K562 (cell line): ENCODE data around the gene ANXA1. TPM values are rescaled to one million over a fixed set of nuclear protein-coding genes. Genes with fewer than 3 reads are reported as not detected.
A peak's percentile ranks its signal among the peaks of the same experiment; 100 is the strongest.

ENCODE experiments used
- ATAC-seq: fragments of 200-7000 bp; cut with Tn5 transposase; 3 replicates; pipeline ENCODE4 v1.9.1; 2020; ENCODE audit warnings: moderate library complexity
- BruUV-seq: library from RNA; stranded (reverse); fragments of 400-500 nt; replicated peaks from 2 replicates; lab custom pipeline; 2021; lab: Mats Ljungman, UMichigan
- CTCF ChIA-PET: fragments of 300-600 bp; formaldehyde crosslinking; extraction: SDS; loops from one replicate; lab custom pipeline; 2021; ENCODE audit warnings: low intra/inter-chr PET ratio; lab: Yijun Ruan, JAX
- POLR2A ChIA-PET: fragments of 300-600, 350-650 bp; sonication (Branson Sonifier 250); formaldehyde crosslinking; extraction: SDS; loops from one replicate; lab custom pipeline; 2021; ENCODE audit warnings: antibody characterized with exemption, inconsistent platforms; lab: Yijun Ruan, JAX
- DNase-seq, 4 experiments: peaks; one replicate each; pipeline versions ENCODE4 v3.0.0 to v3.0.0-alpha.2; 2011 to 2018; ENCODE audit warnings: low spot score in 3 of 4, mixed read lengths in 3 of 4; ENCODE audit errors: extremely low read depth in 1 of 4
- FAIRE-seq: peaks from 2 replicates; lab custom pipeline; 2011; peaks lifted over from hg19 to GRCh38; lab: Jason Lieb, UNC
- H2AFZ ChIP-seq: 2 replicates; pipeline ENCODE4 v1.6.0; 2011; ENCODE audit warnings: low read depth, low read length, control low read depth, inconsistent platforms
- H3K27ac ChIP-seq: fragments of 200-600 bp; 3 replicates; pipeline ENCODE4 v1.8.0; 2011; ENCODE audit warnings: low read depth, mild to moderate bottlenecking, control low read depth, inconsistent platforms, low read length, moderate library complexity, mixed read lengths; ENCODE audit errors: extremely low read depth
- H3K27me3 ChIP-seq, 2 experiments: fragments of 300-600 bp in 1 of 2; 2 replicates in 1 of 2; 3 replicates in 1 of 2; pipeline versions ENCODE4 v1.6.0 to v1.8.0; 2011; ENCODE audit warnings: inconsistent platforms in 2 of 2, low read length in 2 of 2, mild to moderate bottlenecking in 1 of 2, mixed read lengths in 1 of 2, moderate library complexity in 1 of 2; ENCODE audit not compliant: control insufficient read depth in 2 of 2, insufficient read depth in 2 of 2
- H3K36me3 ChIP-seq: fragments of 300-600 bp; 3 replicates; pipeline ENCODE4 v1.8.0; 2011; ENCODE audit warnings: mild to moderate bottlenecking, low read length, inconsistent platforms; ENCODE audit not compliant: control insufficient read depth, insufficient read depth
- H3K4me1 ChIP-seq, 2 experiments: fragments of 200-600 bp in 1 of 2; replicated peaks in 1 of 2; 2 replicates in 1 of 2; 3 replicates in 1 of 2; pipeline versions ENCODE4 v1.5.1 to v1.8.0; 2011; ENCODE audit warnings: inconsistent platforms in 2 of 2, low read length in 2 of 2, mild to moderate bottlenecking in 1 of 2, mixed read lengths in 1 of 2, moderate library complexity in 1 of 2; ENCODE audit not compliant: control insufficient read depth in 2 of 2, insufficient read depth in 2 of 2
- H3K4me2 ChIP-seq: 2 replicates; pipeline ENCODE4 v1.6.1; 2011; ENCODE audit warnings: low read length, control low read depth, inconsistent platforms, mixed read lengths; ENCODE audit not compliant: insufficient read depth
- H3K4me3 ChIP-seq: fragments of 200-600 bp; sonication (generic), shearing (Covaris generic); 2 replicates; pipeline ENCODE4 v1.5.1; 2016; ENCODE audit warnings: control low read depth, inconsistent platforms
- H3K79me2 ChIP-seq: fragments of 200-600 bp; 3 replicates; pipeline ENCODE4 v1.8.0; 2011; ENCODE audit warnings: low read length, inconsistent platforms; ENCODE audit not compliant: control insufficient read depth, insufficient read depth
- H3K9ac ChIP-seq, 2 experiments: 2 replicates each; pipeline versions ENCODE4 v1.6.0 to v1.6.1; 2011; ENCODE audit warnings: low read depth in 2 of 2, low read length in 2 of 2, control low read depth in 1 of 2, inconsistent platforms in 1 of 2, mild to moderate bottlenecking in 1 of 2, mixed read lengths in 1 of 2; ENCODE audit not compliant: insufficient read depth in 1 of 2
- H3K9me1 ChIP-seq: one replicate; pipeline ENCODE4 v1.6.0; 2011; ENCODE audit warnings: inconsistent platforms, mild to moderate bottlenecking, low read length, moderate library complexity; ENCODE audit not compliant: control insufficient read depth, insufficient read depth
- H3K9me3 ChIP-seq: replicated peaks from 2 replicates; pipeline ENCODE4 v1.5.1; 2011; ENCODE audit warnings: low read depth, low read length, inconsistent platforms; ENCODE audit not compliant: control insufficient read depth, insufficient read depth
- H4K20me1 ChIP-seq: replicated peaks from 2 replicates; pipeline ENCODE4 v1.6.1; 2011; ENCODE audit warnings: low read length, inconsistent platforms, mixed read lengths; ENCODE audit not compliant: control insufficient read depth, insufficient read depth
- ATF3 ChIP-seq, 2 experiments: fragments of 450-650 bp in 1 of 2; sonication (generic) in 1 of 2; formaldehyde crosslinking in 1 of 2; IDR thresholded peaks in 1 of 2; conservative IDR thresholded peaks in 1 of 2; 2 replicates each; pipeline versions ENCODE4 v1.6.1 to v1.8.1; 2016 to 2023; ENCODE audit warnings: mild to moderate bottlenecking in 2 of 2, moderate library complexity in 2 of 2, inconsistent platforms in 1 of 2, missing genetic modification reagents in 1 of 2
- FOXM1 ChIP-seq, 2 experiments: fragments of 450-650 bp in 1 of 2; sonication (generic) in 1 of 2; formaldehyde crosslinking in 1 of 2; IDR thresholded peaks; 2 replicates each; pipeline versions ENCODE4 v1.6.1 to v1.9.0; 2017 to 2022; ENCODE audit warnings: low read depth in 2 of 2, mild to moderate bottlenecking in 2 of 2, missing genetic modification reagents in 1 of 2, moderate library complexity in 1 of 2
- KLF10 ChIP-seq: fragments of 250-450 bp; sonication (Bioruptor Pico); IDR thresholded peaks from 2 replicates; pipeline ENCODE4 v1.6.1; 2021; ENCODE audit warnings: matching md5 sums
- MCM2 ChIP-seq: fragments of 450-650 bp; IDR thresholded peaks from 2 replicates; pipeline ENCODE4 v1.6.1; 2017; ENCODE audit warnings: low read depth, mild to moderate bottlenecking
- POLR2A ChIP-seq: fragments of 450-650 bp; conservative IDR thresholded peaks from 2 replicates; pipeline ENCODE4 v1.6.1; 2016
- POLR2AphosphoS5 ChIP-seq: IDR thresholded peaks from 2 replicates; pipeline ENCODE4 v1.6.1; 2011; ENCODE audit warnings: mild to moderate bottlenecking, low read depth, low read length, moderate library complexity; ENCODE audit not compliant: control insufficient read depth, insufficient read depth
- POLR2G ChIP-seq: fragments of 200-400 bp; formaldehyde crosslinking; IDR thresholded peaks from 2 replicates; pipeline ENCODE4 v1.6.1; 2017; ENCODE audit warnings: low read depth, mild to moderate bottlenecking, antibody characterized with exemption, low read length, moderate library complexity
- RAD51 ChIP-seq: fragments of 450-650 bp; IDR thresholded peaks from 2 replicates; pipeline ENCODE4 v1.7.1; 2016; ENCODE audit warnings: low read depth, mild to moderate bottlenecking, borderline replicate concordance
- RBFOX2 ChIP-seq: fragments of 200-400 bp; formaldehyde crosslinking; IDR thresholded peaks from 2 replicates; pipeline ENCODE4 v1.6.1; 2017; ENCODE audit warnings: low read depth, mild to moderate bottlenecking, low read length, moderate library complexity
- ZNF592 ChIP-seq: fragments of 450-650 bp; IDR thresholded peaks from 2 replicates; pipeline ENCODE4 v1.6.1; 2017; ENCODE audit warnings: antibody characterized with exemption, mild to moderate bottlenecking
- WGBS: fragments of 100-300 bp; shearing (Covaris generic); methylation state at CpG from one replicate; pipeline ENCODE4 v1.1.6; 2016; ENCODE audit warnings: low coverage, mixed read lengths; ENCODE audit not compliant: insufficient coverage; ENCODE audit errors: missing lambda C conversion rate; 5-methylcytosine and 5-hydroxymethylcytosine counted together
- in situ Hi-C: fragments of 300-500 bp; cut with MboI; formaldehyde crosslinking; loops from 4 replicates; pipeline ENCODE4 v1.15.0; 2018; ENCODE audit warnings: inconsistent platforms, mixed read lengths
- intact Hi-C: fragments of 100-400 bp; cut with micrococcal nuclease; formaldehyde crosslinking; loops from 2 replicates; pipeline ENCODE4 v1.14.2; 2022
- polyA plus RNA-seq, 8 experiments: library from polyadenylated mRNA; depleted of rRNA in 4 of 8; stranded (reverse) in 5 of 8; unstranded in 3 of 8; fragments of >200 nt; fragmentation: Nextera tagmentation in 2 of 8; fragmentation: Illumina TruSeq in 1 of 8; extraction: Ambion mirVana in 2 of 8; extraction: Trizol in 1 of 8; gene quantifications; 2 replicates each; pipeline versions ENCODE4 v1.2.1 to v1.2.3, GENCODE V29; 2011 to 2014; ENCODE audit warnings: inconsistent platforms in 1 of 8, missing spikeins in 1 of 8
- total RNA-seq, 7 experiments: library from RNA; depleted of rRNA in 6 of 7; stranded (reverse); fragments of >200 nt in 6 of 7; fragmentation: Illumina TruSeq in 2 of 7; extraction: Trizol in 2 of 7; gene quantifications; 2 replicates each; pipeline versions ENCODE4 v1.2.1 to v1.2.3, GENCODE V29; 2011 to 2021; ENCODE audit warnings: low replicate concordance in 1 of 7

The ANXA1 gene
- total and polyA plus RNA-seq, 9 of the 15 experiments (the other 6 are each of a cell fraction or from before 2014, with no cell fraction given), result 406 to 1,298 (median 620) TPM

- Histone ChIP-seq H3K79me2 (no peaks in the 10 kb centered on the region), H3K27ac (no peak overlapping the region), H3K36me3 (peaks cover 90% of the 10 kb centered on the region), H3K9me3 (no peaks in the 10 kb centered on the region), H3K4me2 (no peak overlapping the region), H2AFZ (no peak overlapping the region), H3K9me1 (no peaks in the 10 kb centered on the region), H3K9ac (no peak overlapping the region), H4K20me1 (no peaks in the 10 kb centered on the region), H3K27me3 (no peaks in the 10 kb centered on the region), H3K4me1 (no peaks in the 10 kb centered on the region), H3K4me3 (no peak overlapping the region)
- 100% methylated on average over 3 of the region's 3 CpGs for WGBS
- peak; percentile 9; the same call in 2 of the 3 replicates for ATAC-seq
- no TSS peak for BruUV-seq
- TF ChIP-seq FOXM1 (IDR thresholded peaks at IDR 0.05; ENCODE audit: low read depth) (no peak), FOXM1 (CRISPR knock-in tag; IDR thresholded peaks at IDR 0.05; ENCODE audit: low read depth) (no peak), POLR2A (0 out of 2 replicates have a peak, but pooled peaks have one; percentile 21), ATF3 (IDR thresholded peaks at IDR 0.05) (no peak), ATF3 (CRISPR knock-in tag; conservative IDR thresholded peaks at IDR 0.05) (no peak), ZNF592 (no peak), POLR2G (peak; percentile 57; the same call in 1 of the 2 replicates), MCM2 (no peak), RAD51 (no peak), RBFOX2 (peak; percentile 52), POLR2AphosphoS5 (peak; percentile 42; the same call in 1 of the 2 replicates), KLF10 (CRISPR knock-in tag) (no peak)
- FAIRE-seq, result no peak
- in situ Hi-C loops (no loop called here), intact Hi-C loops (no loop called here)
- ChIA-PET CTCF (no interaction called here), POLR2A (interaction anchor here (0.6 kb wide), 1 partner anchor 66 kb away, joined by 3 read pairs; no protein-coding TSS in a partner anchor)
- DNase-seq, result no peak
Observed at GRCh38 chr9:73166468-73166867, 14.8 kb downstream of the ANXA1 start.
